Heart left ventricle (tissue), 16 donors: ENCODE results near the gene GSK3A. TPM values are rescaled to one million over a fixed set of nuclear protein-coding genes. Genes with fewer than 3 reads are reported as not detected.
A peak's percentile ranks its signal among the peaks of the same experiment; 100 is the strongest.

ENCODE experiments used
- ATAC-seq, 4 donors: fragments of 200-7000 bp; cut with Tn5 transposase; one replicate each; pipeline ENCODE4 v1.9.1; 2020 to 2022; ENCODE audit warnings: moderate library complexity in 4 of 4, mild to moderate bottlenecking in 3 of 4, moderate number of reproducible peaks in 1 of 4
- DNase-seq, 5 donors: peaks; one replicate each; pipeline ENCODE4 v3.0.0-alpha.2; 2020
- H3K27ac ChIP-seq, 12 donors: fragments of 200-600 bp; sonication (generic) in 4 of 12; one replicate each; pipeline versions ENCODE4 v1.5.0 to v1.8.0; 2016 to 2022; ENCODE audit warnings: mild to moderate bottlenecking in 2 of 12
- H3K27me3 ChIP-seq, 9 donors: fragments of 200-600 bp; sonication (generic) in 2 of 9; one replicate each; pipeline versions ENCODE4 v1.5.1 to v1.8.0; 2016 to 2022; ENCODE audit warnings: mild to moderate bottlenecking in 3 of 9
- H3K36me3 ChIP-seq, 9 donors: fragments of 200-600 bp; sonication (generic) in 2 of 9; one replicate each; pipeline versions ENCODE4 v1.5.0 to v1.8.0; 2018 to 2022; ENCODE audit warnings: mild to moderate bottlenecking in 2 of 9
- H3K4me1 ChIP-seq, 12 donors: fragments of 200-600 bp; sonication (generic) in 4 of 12; one replicate each; pipeline versions ENCODE4 v1.5.0 to v1.8.0; 2016 to 2022; ENCODE audit warnings: mild to moderate bottlenecking in 3 of 12
- H3K4me3 ChIP-seq, 12 donors: fragments of 200-600 bp; sonication (generic) in 4 of 12; one replicate each; pipeline versions ENCODE4 v1.5.0 to v1.8.0; 2017 to 2022; ENCODE audit warnings: mild to moderate bottlenecking in 9 of 12, moderate library complexity in 4 of 12
- H3K9me3 ChIP-seq, 12 donors: fragments of 200-600 bp; sonication (generic) in 4 of 12; one replicate each; pipeline versions ENCODE4 v1.5.0 to v1.8.0; 2016 to 2022; ENCODE audit warnings: mild to moderate bottlenecking in 1 of 12
- POLR2A ChIP-seq, 2 donors: fragments of 450-650 bp; IDR thresholded peaks; one replicate each; pipeline ENCODE4 v1.6.1; 2017; ENCODE audit warnings: antibody characterized with exemption in 2 of 2, mild to moderate bottlenecking in 2 of 2, moderate library complexity in 2 of 2
- WGBS, 4 donors: extraction: QIAGEN DNeasy Blood & Tissue Kit in 2 of 4; methylation state at CpG; one replicate each; pipeline versions ENCODE4 v1.1.5 to v1.1.7; 2013 to 2018; 5-methylcytosine and 5-hydroxymethylcytosine counted together
- intact Hi-C, 10 donors: fragments of 100-400 bp; cut with DNase I; formaldehyde crosslinking; loops; one replicate each; pipeline versions ENCODE4 v1.11.1 to v1.14.2; 2022
- polyA plus RNA-seq, 2 donors: library from polyadenylated mRNA; stranded (reverse); fragments of 200-250 nt; gene quantifications; one replicate each; pipeline ENCODE4 v1.2.3, GENCODE V29; 2013
- total RNA-seq, 9 donors: library from RNA; depleted of rRNA in 2 of 9; stranded (reverse); fragments of >200 nt in 2 of 9; fragmentation: NEBNext Ultra II Directional in 3 of 9; extraction: Animal tissue kit (Norgen Biotek cat#: 25700) in 3 of 9; gene quantifications; one replicate each; pipeline versions ENCODE4 v1.1.0 to v1.2.4, GENCODE V29; 2016 to 2023
- TF ChIP-seq, protein P1 (sequence below), 12 donors: fragments of 200-600 bp; sonication (generic) in 4 of 12; IDR thresholded peaks; one replicate each; pipeline versions ENCODE4 v1.5.0 to v1.8.0; 2018 to 2022; ENCODE audit warnings: antibody characterized with exemption in 12 of 12, mild to moderate bottlenecking in 5 of 12
- donor health status: ischemic (EF 13 %, LVEDD 7.1; RV severe dilation, severe dysfunction).
- donor health status: healthy with polysubstance abuse.
- donor health status: DM: no; HTN: yes; CAD: no.
- donor health status: DM: no; HTN: no; CAD: no.
- donor health status: ischemic (EF 25% LVEDD 6.9; RV normal size, moderate dysfunction).
- donor health status: ischemic (EF 25% LVEDD 5.7; RV mildly dilated, moderate dysfunction).
- donor health status: healthy.
- donor health status: DM: yes; HTN: yes; CAD: no.
- donor health status: ischemic (EF 35%, LVEDD 5.7; RV mildly dilated, moderate dysfunction).
- donor health status: nonischemic (EF 11% LVEDD 7.7; RV severe dilation, severe dysfunction).
- donor health status: DM: yes; HTN: yes; CAD: no.
- donor health status: PGD.
- donor health status: ischemic (EF 29% LVEDD 5.4; RV normal size, mild dysfunction).
- donor health status: nonischemic (EF 23%, LVEDD 6.1; RV moderate dilation, normal function).

Gene GSK3A
- total and polyA plus RNA-seq, 11 donors = 22.5 to 76.5 (median 38.8) TPM

DNA sequence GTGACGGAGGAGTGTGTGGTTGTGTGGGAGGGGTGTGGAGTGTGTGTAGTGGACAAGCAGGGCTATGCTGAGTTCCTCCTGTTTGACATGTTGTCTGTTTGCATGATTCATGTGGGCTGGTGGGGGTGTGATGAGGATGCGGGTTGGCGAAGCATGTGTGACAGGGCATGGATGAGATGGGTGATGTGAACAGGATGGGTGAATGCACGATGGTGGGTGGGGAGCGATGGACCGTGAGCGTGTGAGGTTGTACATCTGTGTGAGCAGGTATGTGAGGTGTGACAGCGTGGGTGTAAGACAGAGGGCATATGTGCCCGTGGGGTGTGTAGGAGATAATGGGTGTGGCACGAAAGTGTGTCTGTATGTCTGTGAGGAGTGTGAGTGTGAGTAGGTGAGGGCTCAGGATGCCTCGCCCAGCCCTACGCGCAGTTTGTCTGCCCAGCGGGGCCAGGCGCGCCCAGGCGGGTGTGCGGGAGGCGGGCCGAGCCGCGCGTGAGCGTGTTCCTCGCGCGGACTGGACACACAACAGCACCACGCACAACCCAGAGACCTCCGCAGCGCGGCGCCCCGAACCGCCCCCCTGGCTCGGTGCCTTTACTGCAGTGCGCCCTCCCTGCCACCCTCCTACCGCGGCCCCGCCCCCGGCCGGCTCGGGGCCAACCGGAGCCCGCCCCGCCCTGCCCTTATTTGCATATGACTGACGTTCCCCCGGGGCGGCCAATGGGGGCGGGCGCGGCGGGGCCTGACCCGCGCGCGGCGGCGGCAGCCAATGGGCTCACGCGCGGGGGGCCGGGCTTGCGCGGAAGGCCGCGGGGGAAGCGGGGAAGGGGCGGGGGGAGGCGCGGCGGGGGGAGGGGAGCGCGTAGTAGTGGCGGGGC, 41.0 kb upstream of the GSK3A start:
- DNase-seq = peak; percentile 97 to 98 (median 98)
- peaks cover 23 to 75% (median 65%) of the 10 kb centered on the region in 12 donors for H3K4me1 ChIP-seq

DNA sequence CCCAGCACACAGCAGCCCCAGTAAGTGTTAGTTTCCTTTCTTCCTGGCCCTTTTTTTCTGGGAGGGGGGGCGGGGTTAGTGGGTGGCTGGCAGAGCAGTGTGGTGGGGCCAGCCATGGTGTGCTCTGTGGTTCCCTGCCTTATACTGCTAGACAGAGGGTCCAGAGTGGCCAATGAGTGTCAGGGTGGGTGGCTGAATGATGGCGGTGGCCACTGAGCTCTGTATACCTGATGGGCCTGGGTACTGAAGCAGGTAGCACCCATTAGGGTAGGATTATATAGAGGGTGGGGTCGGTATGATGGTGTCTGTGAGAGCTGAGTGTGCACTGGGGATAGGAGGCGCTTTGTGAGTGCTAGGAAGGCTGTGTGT, 40.4 kb upstream of the GSK3A start:
- H3K4me1 ChIP-seq = peaks cover 29 to 81% (median 71%) of the 10 kb centered on the region in 12 donors
- H3K27me3 ChIP-seq = no peaks in the 10 kb centered on the region
- peak overlapping the region in 8 of 12 donors; percentile 51 to 86 (median 64) for H3K4me3 ChIP-seq
- TF ChIP-seq, protein P1, sequence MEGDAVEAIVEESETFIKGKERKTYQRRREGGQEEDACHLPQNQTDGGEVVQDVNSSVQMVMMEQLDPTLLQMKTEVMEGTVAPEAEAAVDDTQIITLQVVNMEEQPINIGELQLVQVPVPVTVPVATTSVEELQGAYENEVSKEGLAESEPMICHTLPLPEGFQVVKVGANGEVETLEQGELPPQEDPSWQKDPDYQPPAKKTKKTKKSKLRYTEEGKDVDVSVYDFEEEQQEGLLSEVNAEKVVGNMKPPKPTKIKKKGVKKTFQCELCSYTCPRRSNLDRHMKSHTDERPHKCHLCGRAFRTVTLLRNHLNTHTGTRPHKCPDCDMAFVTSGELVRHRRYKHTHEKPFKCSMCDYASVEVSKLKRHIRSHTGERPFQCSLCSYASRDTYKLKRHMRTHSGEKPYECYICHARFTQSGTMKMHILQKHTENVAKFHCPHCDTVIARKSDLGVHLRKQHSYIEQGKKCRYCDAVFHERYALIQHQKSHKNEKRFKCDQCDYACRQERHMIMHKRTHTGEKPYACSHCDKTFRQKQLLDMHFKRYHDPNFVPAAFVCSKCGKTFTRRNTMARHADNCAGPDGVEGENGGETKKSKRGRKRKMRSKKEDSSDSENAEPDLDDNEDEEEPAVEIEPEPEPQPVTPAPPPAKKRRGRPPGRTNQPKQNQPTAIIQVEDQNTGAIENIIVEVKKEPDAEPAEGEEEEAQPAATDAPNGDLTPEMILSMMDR (IDR thresholded peaks at IDR 0.05) = no peak
- H3K27ac ChIP-seq = peak overlapping the region; percentile 95 to 100 (median 96)
- 47 to 56% (median 52%) methylated on average over 4 of the region's 4 CpGs for WGBS, 4 donors
- H3K36me3 ChIP-seq = peaks cover 0 to 12% (median 10%) of the 10 kb centered on the region in 9 donors
- DNase-seq (no peak), ATAC-seq (no peak)
- H3K9me3 ChIP-seq = no peaks in the 10 kb centered on the region
- intact Hi-C loops = loop anchor here in 2 of 10 donors (1.0 to 5.0 kb wide), 3 partner anchors 14 to 41 kb away; partner anchors contain the start of genes CIC (in 1 of the 2) and GSK3A (in 1 of the 2)

More for the DNA sequence above, 41.0 kb upstream of the GSK3A start:
- intact Hi-C loops = loop anchor here in 3 of 10 donors (1.0 to 5.0 kb wide), 4 partner anchors 15 to 41 kb away; partner anchors contain the start of genes CIC (in 1 of the 3) and GSK3A (in 1 of the 3)
- Histone ChIP-seq H3K36me3 (peaks cover 0 to 18% (median 17%) of the 10 kb centered on the region in 9 donors), H3K9me3 (no peaks in the 10 kb centered on the region), H3K4me3 (peak overlapping the region; percentile 21 to 86 (median 60)), H3K27me3 (no peaks in the 10 kb centered on the region), H3K27ac (peak overlapping the region; percentile 95 to 100 (median 96))
- peak; percentile 49 to 76 (median 70) for ATAC-seq
- TF ChIP-seq POLR2A (IDR thresholded peaks at IDR 0.05) = peak in 1 of 2 donors; percentile 46
- TF ChIP-seq, protein P1 (IDR thresholded peaks at IDR 0.05) = peak in 2 of 12 donors; percentile 11 to 13
- 2 to 6% (median 3%) methylated on average over 21 to 70 of the region's 74 CpGs for WGBS, 4 donors

DNA sequence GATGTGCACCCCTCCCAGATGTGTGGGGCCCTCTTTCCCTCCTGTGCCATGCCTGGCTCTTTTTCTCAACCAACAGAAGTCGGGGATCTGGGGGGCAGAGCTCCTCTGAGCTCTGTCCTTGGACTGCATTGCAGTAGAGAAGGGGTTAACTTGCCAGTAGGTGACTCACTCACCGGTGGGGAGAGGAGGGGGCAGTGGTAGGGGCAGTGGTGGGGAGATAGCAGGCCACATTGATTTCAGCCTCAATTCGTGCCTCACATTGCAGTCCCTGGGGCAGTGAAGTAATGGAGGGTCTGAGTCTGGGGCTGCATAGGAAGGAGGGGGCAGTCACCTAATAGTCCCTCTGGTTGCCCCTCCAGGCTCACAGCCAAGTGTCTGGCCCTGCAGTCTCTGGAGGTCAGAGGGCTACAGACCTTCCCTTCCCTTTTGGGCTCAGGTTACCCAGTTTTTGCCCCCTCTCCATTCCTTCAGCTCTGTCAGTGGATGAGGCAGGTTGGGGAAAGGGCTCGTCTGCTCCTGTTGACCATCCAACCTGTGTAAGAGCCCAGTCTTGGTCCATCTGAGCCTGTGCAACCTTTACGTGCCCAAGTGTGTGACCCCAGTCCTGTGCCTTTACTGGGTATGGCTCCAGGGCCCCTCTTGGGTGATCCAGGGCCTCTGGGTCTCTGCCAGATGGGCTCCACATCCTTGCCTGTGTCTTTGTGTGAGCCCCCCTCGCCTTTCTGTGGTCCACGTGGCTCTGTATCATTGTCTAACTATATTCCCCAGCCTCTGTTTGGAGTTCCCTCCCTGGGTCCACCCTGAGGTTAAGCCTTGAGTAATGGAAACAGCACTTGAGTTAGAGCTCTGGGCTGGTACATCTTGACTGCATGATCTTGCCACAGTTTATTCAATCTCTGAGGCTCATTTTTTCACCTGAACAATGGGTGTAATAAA, 39.7 kb upstream of the GSK3A start:
- peaks cover 0 to 5% (median 3%) of the 10 kb centered on the region in 9 donors for H3K36me3 ChIP-seq
- ATAC-seq (no peak), DNase-seq (peak in 1 of 5 donors; percentile 36)
- H3K27me3 ChIP-seq = no peaks in the 10 kb centered on the region
- peak overlapping the region in 10 of 12 donors; percentile 51 to 97 (median 78) for H3K4me3 ChIP-seq
- H3K4me1 ChIP-seq = peaks cover 30 to 88% (median 78%) of the 10 kb centered on the region in 12 donors
- intact Hi-C loops = loop anchor here in 4 of 10 donors (1.0 to 5.0 kb wide), 4 partner anchors 13 to 40 kb away; partner anchors contain the start of genes CIC (in 1 of the 4), ERF (in 1 of the 4) and GSK3A (in 1 of the 4)
- H3K27ac ChIP-seq = peak overlapping the region; percentile 95 to 100 (median 96)
- no peaks in the 10 kb centered on the region for H3K9me3 ChIP-seq
- 20 to 31% (median 24%) methylated on average over 5 to 7 of the region's 7 CpGs for WGBS, 4 donors
- TF ChIP-seq POLR2A (IDR thresholded peaks at IDR 0.05) = no peak
- TF ChIP-seq, protein P1 (IDR thresholded peaks at IDR 0.05) = no peak
